Esophagus muscularis mucosa (tissue), 4 donors: ENCODE data around the gene SLC25A12. TPM values are rescaled to one million over a fixed set of nuclear protein-coding genes. Genes with fewer than 3 reads are reported as not detected.
"Not testable (repeated sequence)": the region's sequence is repeated elsewhere in the genome, so short reads cannot be mapped to it uniquely, and the experiment has no call there.

ENCODE experiments used
- DNase-seq: peaks from one replicate; pipeline ENCODE4 v3.0.0-alpha.2; 2017; ENCODE audit errors: extremely low spot score
- H3K27ac ChIP-seq, 4 donors: fragments of 200-600 bp; sonication (generic); replicated peaks in 1 of 4; 1 replicate in 3 of 4; 2 replicates in 1 of 4; pipeline ENCODE4 v1.5.1; 2016 to 2019; ENCODE audit warnings: mild to moderate bottlenecking in 1 of 4
- H3K27me3 ChIP-seq, 4 donors: fragments of 200-600 bp; sonication (generic); one replicate each; pipeline versions ENCODE4 v1.5.1 to v1.6.0; 2016 to 2019
- H3K36me3 ChIP-seq, 4 donors: fragments of 200-600 bp; sonication (generic); one replicate each; pipeline ENCODE4 v1.5.1; 2016 to 2019
- H3K4me1 ChIP-seq, 4 donors: fragments of 200-600 bp; sonication (generic); one replicate each; pipeline ENCODE4 v1.5.1; 2016 to 2019
- H3K4me3 ChIP-seq, 4 donors: fragments of 200-600 bp; sonication (generic); 1 replicate in 2 of 4; 2 replicates in 2 of 4; pipeline ENCODE4 v1.5.1; 2016 to 2019; ENCODE audit warnings: mild to moderate bottlenecking in 4 of 4, moderate library complexity in 1 of 4
- H3K9me3 ChIP-seq, 4 donors: fragments of 200-600 bp; sonication (generic); 1 replicate in 3 of 4; 2 replicates in 1 of 4; pipeline ENCODE4 v1.5.1; 2016 to 2019
- EP300 ChIP-seq: sonication (generic); formaldehyde crosslinking; IDR thresholded peaks from one replicate; pipeline ENCODE4 v1.6.1; 2017; ENCODE audit warnings: antibody characterized with exemption
- POLR2A ChIP-seq: fragments of 450-650 bp; IDR thresholded peaks from one replicate; pipeline ENCODE4 v1.6.1; 2017; ENCODE audit warnings: antibody characterized with exemption, moderate library complexity, mild to moderate bottlenecking, low read depth
- POLR2AphosphoS5 ChIP-seq, 2 donors: sonication (generic); formaldehyde crosslinking; IDR thresholded peaks; one replicate each; pipeline ENCODE4 v1.6.1; 2017; ENCODE audit warnings: antibody characterized with exemption in 2 of 2
- WGBS: methylation state at CpG from one replicate; pipeline ENCODE4 v1.1.5; 2018; 5-methylcytosine and 5-hydroxymethylcytosine counted together
- intact Hi-C: fragments of 100-400 bp; cut with DNase I; formaldehyde crosslinking; loops from one replicate; pipeline ENCODE4 v1.15.1; 2023
- total RNA-seq, 4 donors: library from RNA; depleted of rRNA; stranded (reverse); fragments of >200 nt; gene quantifications; one replicate each; pipeline versions ENCODE4 v1.1.0 to v1.2.1, GENCODE V29; 2016
- TF ChIP-seq, protein P1 (sequence below), 3 experiments: fragments of 200-600 bp in 2 of 3; fragments of 450-650 bp in 1 of 3; sonication (generic) in 2 of 3; IDR thresholded peaks; one replicate each; pipeline ENCODE4 v1.5.1; 2017 to 2019; ENCODE audit warnings: antibody characterized with exemption in 3 of 3, mild to moderate bottlenecking in 2 of 3, moderate library complexity in 1 of 3

The SLC25A12 gene
- total RNA-seq, 4 donors from 2014 or later = 52.2 to 68.9 (median 63.6) TPM

DNA sequence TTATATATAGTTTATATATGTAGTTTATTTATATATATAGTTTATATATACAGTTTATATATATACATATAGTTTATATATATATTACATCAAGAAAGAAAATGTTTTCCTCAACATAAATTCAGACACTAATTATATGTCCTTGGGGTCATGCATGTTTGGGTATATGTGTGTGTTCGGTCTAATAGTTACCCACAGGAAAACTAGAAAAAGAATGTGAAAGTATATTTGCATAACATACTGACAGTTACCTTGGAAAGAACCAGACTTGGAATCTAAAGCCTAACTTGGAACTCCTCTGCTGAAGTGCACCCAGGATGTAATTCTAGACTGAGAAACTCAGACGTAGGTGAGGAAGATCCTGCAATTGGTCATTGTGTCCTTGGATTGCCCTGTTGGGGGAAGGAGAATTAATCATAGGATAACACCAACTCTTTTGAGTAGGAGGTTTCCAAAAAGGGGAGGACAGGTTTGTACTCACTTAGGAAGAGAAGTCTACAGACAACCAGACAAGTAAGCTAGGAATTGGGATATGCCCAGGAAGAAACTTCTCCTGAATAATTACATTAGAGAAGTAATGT is 8.9 kb upstream of the SLC25A12 start:
- no peaks in the 10 kb centered on the region for H3K27me3 ChIP-seq
- no peak overlapping the region for H3K27ac ChIP-seq
- intact Hi-C loops = no loop called here
- H3K36me3 ChIP-seq = no peaks in the 10 kb centered on the region
- no peaks in the 10 kb centered on the region for H3K9me3 ChIP-seq
- peaks cover 0 to 4% (median 4%) of the 10 kb centered on the region in 4 donors for H3K4me1 ChIP-seq
- DNase-seq = no peak
- TF ChIP-seq POLR2AphosphoS5 (IDR thresholded peaks at IDR 0.05) = no peak
- no peak for TF ChIP-seq EP300
- no peak for TF ChIP-seq POLR2A
- TF ChIP-seq, protein P1, sequence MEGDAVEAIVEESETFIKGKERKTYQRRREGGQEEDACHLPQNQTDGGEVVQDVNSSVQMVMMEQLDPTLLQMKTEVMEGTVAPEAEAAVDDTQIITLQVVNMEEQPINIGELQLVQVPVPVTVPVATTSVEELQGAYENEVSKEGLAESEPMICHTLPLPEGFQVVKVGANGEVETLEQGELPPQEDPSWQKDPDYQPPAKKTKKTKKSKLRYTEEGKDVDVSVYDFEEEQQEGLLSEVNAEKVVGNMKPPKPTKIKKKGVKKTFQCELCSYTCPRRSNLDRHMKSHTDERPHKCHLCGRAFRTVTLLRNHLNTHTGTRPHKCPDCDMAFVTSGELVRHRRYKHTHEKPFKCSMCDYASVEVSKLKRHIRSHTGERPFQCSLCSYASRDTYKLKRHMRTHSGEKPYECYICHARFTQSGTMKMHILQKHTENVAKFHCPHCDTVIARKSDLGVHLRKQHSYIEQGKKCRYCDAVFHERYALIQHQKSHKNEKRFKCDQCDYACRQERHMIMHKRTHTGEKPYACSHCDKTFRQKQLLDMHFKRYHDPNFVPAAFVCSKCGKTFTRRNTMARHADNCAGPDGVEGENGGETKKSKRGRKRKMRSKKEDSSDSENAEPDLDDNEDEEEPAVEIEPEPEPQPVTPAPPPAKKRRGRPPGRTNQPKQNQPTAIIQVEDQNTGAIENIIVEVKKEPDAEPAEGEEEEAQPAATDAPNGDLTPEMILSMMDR (IDR thresholded peaks at IDR 0.05) = no peak
- no peak overlapping the region for H3K4me3 ChIP-seq
- 45% methylated on average over 2 of the region's 2 CpGs for WGBS

DNA sequence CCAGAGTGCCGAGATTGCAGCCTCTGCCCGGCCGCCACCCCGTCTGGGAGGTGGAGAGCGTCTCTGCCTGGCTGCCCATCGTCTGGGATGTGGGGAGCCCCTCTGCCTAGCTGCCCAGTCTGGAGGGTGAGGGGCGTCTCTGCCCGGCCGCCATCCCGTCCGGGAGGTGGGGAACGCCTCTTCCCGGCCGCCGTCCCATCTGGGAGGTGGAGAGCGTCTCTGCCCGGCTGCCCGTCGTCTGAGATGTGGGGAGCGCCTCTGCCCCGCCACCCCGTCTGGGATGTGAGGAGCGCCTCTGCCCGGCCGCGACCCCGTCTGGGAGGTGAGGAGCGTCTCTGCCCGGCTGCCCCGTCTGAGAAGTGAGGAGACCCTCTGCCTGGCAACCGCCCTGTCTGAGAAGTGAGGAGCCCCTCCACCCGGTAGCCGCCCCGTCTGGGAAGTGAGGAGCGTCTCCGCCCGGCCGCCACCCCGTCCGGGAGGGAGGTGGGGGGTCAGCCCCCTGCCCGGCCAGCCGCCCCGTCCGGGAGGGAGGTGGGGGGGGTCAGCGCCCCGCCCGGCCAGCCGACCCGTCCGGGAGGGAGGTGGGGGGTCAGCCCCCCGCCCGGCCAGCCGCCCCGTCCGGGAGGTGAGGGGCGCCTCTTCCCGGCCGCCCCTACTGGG is 5.7 kb upstream of the SLC25A12 start:
- intact Hi-C loops, H3K4me3 ChIP-seq, H3K9me3 ChIP-seq, H3K27ac ChIP-seq, H3K36me3 ChIP-seq, H3K27me3 ChIP-seq, DNase-seq: not testable (repeated sequence)
- no CpG with 5 or more reads among the region's 58 CpGs for WGBS
- peaks cover 2 to 27% (median 20%) of the 10 kb centered on the region in 4 donors for H3K4me1 ChIP-seq

DNA sequence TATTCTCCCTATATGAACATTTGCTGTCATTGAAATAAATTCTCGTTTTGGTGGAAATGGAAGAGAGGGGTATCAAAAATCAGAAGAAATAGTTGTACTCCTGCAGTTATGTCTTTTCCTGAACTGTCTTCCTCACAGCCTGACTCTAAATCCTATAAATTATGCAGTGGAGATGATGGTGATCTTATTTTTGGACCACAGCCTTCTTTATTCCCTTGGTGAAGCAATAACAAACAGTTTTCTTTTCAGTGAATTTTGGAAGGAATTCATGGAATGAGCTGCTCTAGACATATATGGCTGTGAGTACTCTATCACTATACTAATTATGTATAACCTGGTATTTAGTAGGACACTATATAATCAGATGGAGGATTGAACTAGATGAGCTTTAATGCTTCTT is 1.7 kb upstream of the SLC25A12 start:
- no peak overlapping the region for H3K4me3 ChIP-seq
- no peaks in the 10 kb centered on the region for H3K27me3 ChIP-seq
- peaks cover 5 to 56% (median 49%) of the 10 kb centered on the region in 4 donors for H3K4me1 ChIP-seq
- no peaks in the 10 kb centered on the region for H3K36me3 ChIP-seq
- DNase-seq = no peak
- WGBS = 86% methylated on average over 1 of the region's 1 CpG
- TF ChIP-seq POLR2A (no peak), EP300 (no peak), POLR2AphosphoS5 (IDR thresholded peaks at IDR 0.05) (no peak)
- TF ChIP-seq, protein P1 (IDR thresholded peaks at IDR 0.05) = no peak
- peak overlapping the region; percentile 85 to 88 (median 86) for H3K27ac ChIP-seq
- intact Hi-C loops = no loop called here
- H3K9me3 ChIP-seq = no peaks in the 10 kb centered on the region

DNA sequence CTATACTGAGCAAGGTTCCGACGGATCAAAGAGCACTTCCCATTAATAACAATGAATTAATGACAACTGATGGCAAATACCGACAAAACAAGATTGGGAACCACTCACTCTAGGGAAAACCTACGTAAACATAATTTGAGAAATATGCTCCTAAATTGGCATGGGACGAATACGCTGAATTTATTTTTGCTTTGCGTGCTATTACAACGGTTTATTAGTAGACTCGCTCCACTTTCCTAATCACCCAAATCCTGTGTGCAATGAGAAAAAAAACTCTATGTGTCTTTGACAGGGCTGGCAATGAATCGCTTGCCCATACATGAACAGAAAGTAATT is 536 bp upstream of the SLC25A12 start:
- no peaks in the 10 kb centered on the region for H3K27me3 ChIP-seq
- DNase-seq = no peak
- TF ChIP-seq, protein P1 (IDR thresholded peaks at IDR 0.05) = no peak
- TF ChIP-seq POLR2A = no peak
- TF ChIP-seq POLR2AphosphoS5 (IDR thresholded peaks at IDR 0.05) = no peak
- TF ChIP-seq EP300 = no peak
- H3K4me1 ChIP-seq = peaks cover 5 to 67% (median 54%) of the 10 kb centered on the region in 4 donors
- no peaks in the 10 kb centered on the region for H3K9me3 ChIP-seq
- peak overlapping the region; percentile 74 to 95 (median 89) for H3K4me3 ChIP-seq
- WGBS = 21% methylated on average over 10 of the region's 10 CpGs
- H3K36me3 ChIP-seq = peaks cover 0 to 7% (median 2%) of the 10 kb centered on the region in 4 donors
- intact Hi-C loops = loop anchor here (1.0 kb wide), 1 partner anchor 27 kb away; no protein-coding TSS in a partner anchor
- peak overlapping the region; percentile 85 to 88 (median 86) for H3K27ac ChIP-seq

DNA sequence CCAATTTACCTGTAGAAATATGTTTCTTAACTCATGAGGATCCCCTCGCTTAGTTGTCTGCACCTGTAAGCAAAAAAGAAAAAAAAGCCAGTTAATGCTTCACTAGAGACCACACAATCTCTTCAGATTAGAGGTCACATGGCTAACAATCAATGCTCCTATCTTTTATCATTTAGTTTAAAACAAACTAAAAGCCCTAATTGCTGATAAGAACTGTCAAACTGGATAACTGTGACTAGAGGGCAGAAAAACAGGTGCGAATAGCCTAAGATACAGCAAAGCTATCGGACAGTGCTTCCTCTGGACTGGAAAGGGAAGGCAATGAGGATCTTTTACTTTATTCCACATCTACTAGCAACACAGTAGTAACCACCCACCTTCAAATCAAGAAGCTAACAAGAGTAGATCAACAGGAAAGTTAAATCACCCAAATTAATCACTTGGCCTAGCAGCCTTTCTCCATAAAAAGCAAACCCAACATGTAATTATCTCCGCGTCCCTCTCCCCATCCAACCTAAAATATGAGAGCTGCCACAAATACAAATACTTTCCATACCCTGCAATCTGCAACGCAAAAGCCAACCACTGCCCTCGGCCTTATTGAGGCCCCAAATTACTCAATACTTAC is 734 bp downstream of the SLC25A12 start:
- 36% methylated on average over 7 of the region's 7 CpGs for WGBS
- H3K4me1 ChIP-seq = peaks cover 5 to 68% (median 57%) of the 10 kb centered on the region in 4 donors
- intact Hi-C loops = no loop called here
- H3K9me3 ChIP-seq = no peaks in the 10 kb centered on the region
- no peaks in the 10 kb centered on the region for H3K27me3 ChIP-seq
- peaks cover 0 to 7% (median 2%) of the 10 kb centered on the region in 4 donors for H3K36me3 ChIP-seq
- TF ChIP-seq POLR2AphosphoS5 (IDR thresholded peaks at IDR 0.05) = no peak
- TF ChIP-seq, protein P1 (IDR thresholded peaks at IDR 0.05) = peak in 1 of 3 experiments; percentile 18
- peak overlapping the region; percentile 74 to 95 (median 89) for H3K4me3 ChIP-seq
- DNase-seq = no peak
- H3K27ac ChIP-seq = peak overlapping the region; percentile 85 to 88 (median 86)
